ENCODE results near the gene MMP10.
A peak's percentile ranks its signal among the peaks of the same experiment; 100 is the strongest.
"Not testable (repeated sequence)": the region's sequence is repeated elsewhere in the genome, so short reads cannot be mapped to it uniquely, and the experiment has no call there.

Gene MMP10

DNA sequence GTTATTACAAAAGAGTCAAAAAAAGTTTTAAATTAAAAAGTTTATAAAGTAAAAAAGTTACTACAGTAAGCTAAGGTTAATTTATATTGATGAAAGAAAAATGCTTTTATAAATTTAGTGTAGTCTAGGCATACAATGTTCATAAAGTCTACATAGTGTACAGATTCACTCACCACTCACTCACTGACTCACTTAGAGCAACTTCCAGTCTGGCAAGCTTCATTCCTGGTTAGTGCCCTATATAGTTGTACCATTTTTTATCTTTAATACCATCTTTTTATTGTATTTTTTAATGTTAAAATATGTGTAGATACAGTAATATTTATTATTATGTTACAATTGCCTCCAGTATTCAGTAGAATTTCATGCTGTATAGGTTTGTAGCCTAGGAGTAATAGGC lies 2.6 kb upstream of the MMP10 start:
- DNase-seq = no peak

DNA sequence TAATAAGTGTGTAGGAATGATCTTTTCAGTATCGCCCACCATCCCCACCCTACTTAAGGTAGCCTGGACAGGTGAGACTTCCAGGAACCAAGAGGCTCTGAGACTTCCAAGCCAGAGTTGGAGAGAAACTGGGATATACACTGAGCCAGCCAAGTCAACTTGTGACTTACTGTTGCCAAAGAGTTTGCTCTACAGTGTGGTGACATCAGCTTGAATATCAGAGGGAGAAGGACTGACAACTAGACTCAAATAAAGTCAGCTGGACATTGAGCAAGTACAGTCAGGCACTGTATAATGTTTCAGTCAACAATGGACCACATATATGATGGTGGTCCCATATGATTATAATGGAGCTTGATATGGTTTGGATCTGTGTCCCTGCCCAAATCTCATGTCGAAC lies 1.2 kb upstream of the MMP10 start:
- no peak for DNase-seq

DNA sequence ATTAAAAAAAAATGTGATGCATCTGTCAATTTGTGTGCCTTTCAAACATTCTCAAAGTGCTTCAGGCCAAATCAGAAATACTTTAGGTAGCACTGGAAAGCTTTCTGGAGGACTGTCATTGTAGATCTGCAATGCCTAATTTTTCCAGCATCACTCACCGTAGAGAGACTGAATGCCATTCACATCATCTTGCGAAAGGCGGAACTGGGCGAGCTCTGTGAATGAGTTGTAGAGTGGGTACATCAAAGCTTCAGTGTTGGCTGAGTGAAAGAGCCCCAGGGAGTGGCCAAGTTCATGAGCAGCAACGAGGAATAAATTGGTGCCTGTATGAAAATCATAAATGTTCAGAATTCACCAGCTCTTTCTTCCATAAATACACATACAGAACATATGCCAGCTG lies 4.0 kb downstream of the MMP10 start:
- DNase-seq = no peak

DNA sequence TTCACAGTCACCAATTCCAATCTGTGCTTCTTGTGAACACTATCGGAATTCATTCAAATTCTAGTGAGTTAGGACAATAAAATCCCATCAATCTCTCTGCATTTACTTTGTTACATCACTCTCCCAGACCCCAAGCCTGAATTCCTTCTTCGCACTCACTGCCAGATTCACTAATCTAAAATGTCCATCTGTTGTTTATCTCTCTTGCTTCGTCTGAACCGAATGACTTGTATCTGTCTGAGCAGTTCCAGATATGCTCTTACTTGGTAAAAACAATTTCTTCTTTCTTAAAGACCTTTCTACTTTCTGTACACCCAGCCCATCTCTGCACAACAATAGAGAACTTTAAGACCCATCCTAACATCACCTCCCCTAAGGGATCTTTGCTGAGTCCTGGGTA lies 7.0 kb downstream of the MMP10 start:
- no peak for DNase-seq

DNA sequence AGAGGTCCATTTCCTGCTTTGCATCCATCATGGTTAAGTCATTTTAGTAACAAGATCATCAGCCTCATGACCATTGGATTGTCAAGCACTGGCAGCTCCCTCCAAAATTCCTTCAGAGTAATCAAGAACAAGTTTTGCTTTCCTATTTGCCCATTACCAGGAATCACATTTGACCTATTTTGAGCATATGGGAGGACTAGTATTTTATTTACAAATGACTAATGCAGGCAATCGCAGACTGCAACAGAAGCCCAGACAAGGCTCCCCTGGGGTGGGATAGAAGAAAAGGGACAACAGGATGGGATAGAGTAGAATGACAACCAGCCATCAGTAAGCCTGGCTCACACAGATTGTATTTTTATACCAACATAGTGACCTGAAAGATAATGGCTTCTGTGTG lies 9.1 kb downstream of the MMP10 start:
- no peak for DNase-seq

DNA sequence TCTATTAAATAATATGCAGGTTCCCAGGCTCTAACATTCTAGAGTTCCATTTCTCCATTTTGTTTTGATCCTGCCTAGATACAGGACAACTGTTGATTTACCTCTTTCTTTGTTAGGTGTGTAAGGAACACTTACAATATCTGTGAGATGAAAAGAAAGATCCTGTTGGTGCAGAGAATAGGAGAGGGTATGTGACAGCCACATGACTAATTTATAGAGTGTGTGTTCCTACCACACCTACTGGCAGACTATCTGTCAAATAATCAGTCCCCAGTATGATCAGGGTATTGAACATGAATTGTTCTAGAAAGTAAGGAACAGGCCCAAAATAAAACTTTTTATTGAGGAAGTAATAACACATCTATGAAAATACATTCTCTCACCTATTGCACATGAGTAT lies 10.2 kb downstream of the MMP10 start:
- DNase-seq = no peak

DNA sequence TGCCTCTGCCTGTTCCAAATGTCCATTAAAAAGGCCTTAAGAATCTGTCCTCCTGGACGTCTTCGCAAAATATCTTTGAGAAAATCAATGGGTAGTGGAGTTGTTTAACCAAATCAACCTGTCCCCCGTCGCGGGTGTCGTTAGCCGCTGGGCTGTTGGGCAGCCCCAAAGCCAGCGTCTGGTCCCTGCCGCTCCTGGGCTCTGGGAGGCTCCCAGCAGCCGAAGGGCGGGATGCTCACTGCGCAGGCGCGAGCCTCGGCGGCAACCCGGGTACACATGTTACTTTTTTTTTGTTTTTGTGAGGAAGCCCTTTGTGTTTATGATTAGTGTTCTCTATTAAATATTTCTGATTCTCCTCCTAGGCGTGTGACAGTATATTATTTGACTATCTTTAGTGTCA lies 12.6 kb downstream of the MMP10 start:
- no peak for DNase-seq

DNA sequence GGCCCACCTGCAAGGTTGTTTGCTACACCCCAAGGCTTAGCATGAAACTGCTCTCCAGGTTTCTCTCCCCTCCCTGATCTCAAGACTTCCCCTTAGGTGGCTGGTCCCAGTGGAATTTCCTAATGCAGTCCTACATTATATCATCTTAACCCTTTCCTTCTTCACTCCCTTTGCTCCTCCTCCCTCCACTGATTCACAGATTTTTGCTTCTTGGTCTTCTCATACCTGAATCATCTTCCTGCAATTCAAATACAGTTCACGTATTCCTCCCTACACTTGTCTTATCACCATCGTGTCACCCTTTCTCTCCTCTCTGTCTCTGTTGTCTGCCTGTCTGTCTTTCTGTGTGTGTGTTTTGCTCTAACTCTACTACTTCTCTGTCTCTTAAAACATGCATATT lies 17.0 kb downstream of the MMP10 start:
- no peak for DNase-seq

DNA sequence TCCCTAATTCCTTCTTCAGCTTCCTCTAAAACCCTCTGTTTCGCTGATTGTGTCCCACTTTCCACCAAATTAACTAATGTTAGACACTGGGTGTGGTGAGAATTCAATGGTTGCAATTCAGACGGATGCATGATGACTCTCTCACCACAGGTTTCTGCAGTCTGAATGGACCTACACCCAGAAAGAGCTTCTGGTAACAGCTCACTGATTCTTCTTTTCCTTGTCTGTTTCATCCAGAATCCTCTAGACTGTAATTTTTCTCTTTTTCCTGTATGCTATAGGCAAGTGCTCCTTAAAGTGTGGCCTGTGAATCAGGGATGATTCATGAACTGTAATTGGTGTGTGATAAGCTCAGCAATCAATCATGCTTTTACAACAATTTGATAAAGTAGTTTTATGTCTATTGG lies 18.1 kb downstream of the MMP10 start:
- no peak for DNase-seq

DNA sequence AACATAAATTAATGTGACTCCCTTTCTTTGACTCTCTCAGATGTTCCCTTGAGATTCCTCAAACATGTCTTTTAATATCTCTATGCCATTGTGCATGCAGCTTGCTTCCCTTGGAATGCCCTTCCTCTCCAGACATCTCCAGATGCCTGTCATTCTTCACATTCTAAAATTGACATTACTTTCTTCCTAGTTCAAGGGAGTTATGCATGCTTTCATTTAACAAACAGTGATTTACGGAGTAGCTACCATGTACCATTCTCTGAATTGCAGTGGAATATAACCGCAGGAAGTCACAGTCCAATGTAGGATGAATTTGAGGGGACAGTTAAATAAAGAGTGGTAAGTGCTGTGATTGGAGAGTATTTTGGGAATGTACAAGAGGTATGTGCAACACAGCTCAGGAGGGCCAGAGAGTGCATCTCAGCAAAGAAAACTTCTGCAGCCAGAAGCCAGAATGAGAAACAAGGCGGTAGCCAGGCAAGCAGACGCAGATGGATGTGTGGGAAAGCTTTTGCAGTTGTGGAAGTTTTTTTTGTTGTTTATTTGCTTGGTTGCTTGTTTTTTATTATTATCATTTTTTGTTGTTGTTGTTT lies 18.7 kb downstream of the MMP10 start:
- no peak for DNase-seq

DNA sequence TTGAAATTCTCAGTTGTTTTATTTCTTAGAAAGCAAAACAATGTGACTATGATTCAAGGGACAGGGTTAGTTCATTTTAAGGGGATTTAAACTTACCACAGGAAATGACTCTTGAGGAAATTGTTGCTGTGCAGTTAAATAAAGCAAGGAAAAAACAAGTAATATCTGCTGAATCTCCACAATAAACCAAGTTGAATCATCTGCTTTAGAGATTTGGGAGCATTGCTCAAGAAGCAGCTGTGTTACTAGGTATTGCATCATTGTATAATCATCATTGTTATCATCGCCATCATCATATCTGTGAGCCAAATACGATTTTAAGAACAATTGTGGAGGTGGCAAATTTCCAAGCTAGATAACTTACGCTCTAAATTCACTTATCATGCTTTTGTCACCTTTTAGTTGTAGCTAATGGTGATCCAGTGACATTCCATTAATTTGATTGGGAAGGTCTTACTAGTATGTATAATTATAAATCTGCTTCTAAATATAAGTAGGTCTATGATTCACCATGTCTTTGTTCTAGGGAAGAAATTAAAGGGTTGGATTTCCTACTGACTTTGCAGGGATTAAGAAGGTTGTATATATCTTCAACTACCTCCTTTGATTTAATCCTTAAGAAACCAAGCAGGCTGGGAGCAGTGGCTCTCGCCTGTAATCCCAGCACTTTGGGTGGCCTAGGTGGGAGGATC lies 19.9 kb downstream of the MMP10 start:
- DNase-seq = no peak

DNA sequence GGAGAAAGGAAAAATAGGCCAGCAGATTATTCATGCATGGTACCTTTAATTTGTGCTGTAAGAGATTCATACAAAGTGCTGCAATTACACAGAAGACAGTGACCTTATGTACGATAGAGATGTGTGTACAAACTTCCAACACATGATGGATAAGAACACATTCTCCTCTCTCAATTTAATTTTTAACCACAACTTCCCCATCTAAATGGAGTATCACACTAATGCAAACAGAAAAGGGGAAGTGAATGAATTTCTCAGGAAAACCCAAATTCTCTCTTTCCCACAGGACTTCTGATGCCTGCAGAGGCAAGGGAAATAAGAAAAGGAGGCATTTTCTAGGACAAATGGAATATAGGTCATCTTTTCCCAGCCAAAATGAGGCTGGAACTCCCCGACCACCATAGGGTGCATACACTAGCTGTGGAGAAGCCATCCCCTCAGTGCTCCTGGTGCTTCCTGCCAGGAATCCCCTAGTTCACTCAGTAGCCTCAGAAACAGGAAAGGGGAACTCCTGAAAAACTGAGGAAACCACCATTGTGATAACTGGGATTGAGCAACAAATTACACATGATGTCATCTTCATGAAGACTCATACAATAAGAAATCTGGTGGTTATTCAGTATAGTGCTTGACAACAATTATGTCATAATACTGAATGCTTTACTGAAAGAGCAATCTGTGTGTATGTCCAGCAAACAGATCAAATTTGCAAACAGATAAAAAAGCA lies 22.4 kb downstream of the MMP10 start:
- no peak for DNase-seq

DNA sequence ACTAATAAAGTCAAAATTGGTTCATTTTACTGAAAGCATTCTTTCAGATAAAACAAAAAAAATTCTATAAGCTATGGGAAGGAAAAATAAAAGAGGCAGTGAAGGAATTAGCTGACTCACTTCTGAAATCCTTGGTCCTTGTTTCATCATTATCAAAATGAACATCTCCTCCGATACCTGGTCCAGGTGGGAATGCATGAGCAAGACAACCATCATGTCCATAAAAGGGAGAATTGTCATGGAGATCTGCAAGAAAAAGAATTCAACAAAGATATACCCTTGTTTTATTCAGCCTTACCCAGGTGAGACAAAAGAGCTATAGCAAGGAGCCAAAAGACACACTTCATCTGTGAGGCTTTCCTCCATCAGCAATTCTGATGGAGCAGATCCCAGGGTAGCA lies 27.2 kb downstream of the MMP10 start:
- DNase-seq = no peak

DNA sequence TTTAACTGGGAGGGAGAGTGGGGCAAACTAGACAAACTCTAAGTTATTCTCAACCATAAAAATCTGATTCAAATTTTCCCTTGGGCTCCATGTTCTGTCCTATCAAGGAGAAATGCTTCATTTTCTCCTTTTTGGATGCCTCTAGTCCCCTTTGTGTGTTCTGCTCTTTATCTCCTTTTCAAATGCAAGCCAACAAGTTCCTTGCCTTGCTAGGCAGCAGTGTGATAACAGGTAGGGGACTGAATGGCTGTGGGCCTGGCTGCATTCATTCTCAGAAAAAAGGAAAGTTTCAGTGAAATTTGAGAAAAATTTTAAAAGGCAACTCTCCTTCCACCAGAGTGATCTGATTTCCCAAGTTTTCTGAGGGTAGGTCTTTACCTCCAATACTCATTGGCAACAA lies 28.8 kb downstream of the MMP10 start:
- DNase-seq = no peak

DNA sequence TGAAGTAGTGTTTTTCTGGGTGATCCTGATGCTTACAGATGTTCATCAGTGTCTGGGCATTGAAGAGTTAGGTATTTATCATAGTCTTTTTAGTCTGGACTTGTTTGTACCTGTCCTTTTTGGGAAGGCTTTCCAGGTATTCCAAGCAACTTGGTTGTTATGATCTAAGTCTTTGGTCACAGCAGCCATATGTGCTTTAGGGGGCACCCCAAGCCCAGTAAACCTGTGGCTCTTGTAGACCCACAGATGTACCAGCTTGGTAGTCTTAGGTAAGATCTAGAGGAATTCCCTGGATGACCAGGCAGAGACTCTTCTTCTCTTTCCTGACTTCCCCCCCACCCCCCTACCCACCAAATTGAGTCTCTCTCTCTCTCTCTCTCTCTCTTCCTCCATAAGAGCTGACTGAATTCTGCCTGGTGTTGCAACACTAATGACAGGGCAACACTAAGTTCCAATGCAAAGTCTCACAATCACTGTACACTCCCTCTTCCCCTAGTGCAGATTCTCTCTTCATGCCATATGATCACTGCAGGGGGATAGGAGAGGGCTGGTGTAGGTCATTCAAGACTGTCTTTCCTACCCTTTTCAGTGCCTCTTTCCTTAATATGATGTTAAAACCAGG lies 31.2 kb downstream of the MMP10 start:
- DNase-seq = no peak

DNA sequence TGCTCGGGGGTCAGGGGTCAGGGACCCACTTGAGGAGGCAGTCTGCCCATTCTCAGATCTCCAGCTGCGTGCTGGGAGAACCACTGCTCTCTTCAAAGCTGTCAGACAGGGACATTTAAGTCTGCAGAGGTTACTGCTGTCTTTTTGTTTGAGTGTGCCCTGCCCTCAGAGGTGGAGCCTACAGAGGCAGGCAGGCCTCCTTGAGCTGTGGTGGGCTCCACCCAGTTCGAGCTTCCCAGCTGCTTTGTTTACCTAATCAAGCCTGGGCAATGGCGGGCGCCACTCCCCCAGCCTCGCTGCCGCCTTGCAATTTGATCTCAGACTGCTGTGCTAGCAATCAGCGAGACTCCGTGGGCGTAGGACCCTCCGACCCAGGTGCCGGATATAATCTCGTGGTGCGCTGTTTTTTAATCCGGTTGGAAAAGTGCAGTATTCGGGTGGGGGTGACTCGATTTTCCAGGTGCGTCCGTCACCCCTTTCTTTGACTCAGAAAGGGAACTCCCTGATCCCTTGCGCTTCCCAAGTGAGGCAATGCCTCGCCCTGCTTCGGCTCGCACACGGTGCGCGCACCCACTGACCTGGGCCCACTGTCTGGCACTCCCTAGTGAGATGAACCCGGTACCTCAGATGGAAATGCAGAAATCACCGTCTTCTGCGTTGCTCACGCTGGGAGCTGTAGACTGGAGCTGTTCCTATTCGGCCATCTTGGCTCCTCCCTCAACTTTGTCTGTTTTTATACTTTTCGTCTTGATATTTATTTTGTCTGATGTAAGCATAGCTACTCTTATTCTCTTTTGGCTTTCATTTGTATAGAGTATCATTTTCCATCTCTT lies 33.5 kb downstream of the MMP10 start:
- DNase-seq = not testable (repeated sequence)

DNA sequence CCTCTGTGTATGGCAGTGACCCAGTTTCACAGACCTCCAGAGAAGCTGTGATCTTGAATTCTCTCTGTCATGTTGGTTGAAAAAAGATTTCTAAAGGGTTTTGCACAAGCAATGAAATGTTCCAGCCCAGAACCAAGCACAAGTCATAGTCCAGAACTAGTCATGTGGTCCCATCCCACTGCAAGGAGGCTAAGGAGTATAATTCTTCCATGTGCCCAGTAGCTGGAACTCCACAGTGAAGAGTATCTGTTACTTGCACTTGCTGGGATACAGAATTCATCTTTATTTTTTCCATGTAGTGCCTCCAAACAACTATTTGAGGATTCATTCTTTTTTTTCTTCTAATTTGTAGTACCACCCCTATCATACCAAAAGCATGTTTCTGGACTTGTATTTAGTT lies 45.8 kb downstream of the MMP10 start:
- DNase-seq = no peak

DNA sequence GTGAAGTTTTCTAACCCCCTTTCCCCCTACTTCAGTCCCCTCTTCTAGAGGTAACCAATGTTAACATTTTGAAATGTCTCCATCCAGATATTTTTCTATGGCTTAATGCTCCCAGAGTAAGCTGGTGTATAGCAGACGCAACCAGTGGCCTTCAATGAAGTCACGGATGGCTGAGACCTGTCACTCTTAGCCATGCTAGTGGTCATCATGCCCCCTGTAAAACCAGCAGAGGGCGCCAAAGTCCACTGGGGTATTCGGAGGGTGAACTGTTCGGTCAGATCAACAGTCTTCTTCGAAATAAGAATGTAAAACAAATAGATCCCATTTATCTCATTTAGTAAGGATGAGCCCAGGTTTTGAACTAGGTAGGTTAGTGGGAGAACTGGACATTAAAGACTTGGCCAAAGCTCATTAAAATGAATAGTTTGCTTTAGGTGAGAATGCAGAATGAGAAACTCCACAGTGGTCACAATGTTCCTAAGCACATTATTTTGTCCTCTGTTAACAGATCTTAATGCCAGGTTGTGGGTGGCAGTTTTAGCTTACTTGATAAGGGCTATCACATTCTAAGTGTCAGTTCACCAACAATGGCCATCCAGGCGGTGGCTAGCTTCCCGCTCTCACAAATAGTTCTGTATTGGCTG lies 47.1 kb downstream of the MMP10 start:
- DNase-seq = peak; percentile 48

DNA sequence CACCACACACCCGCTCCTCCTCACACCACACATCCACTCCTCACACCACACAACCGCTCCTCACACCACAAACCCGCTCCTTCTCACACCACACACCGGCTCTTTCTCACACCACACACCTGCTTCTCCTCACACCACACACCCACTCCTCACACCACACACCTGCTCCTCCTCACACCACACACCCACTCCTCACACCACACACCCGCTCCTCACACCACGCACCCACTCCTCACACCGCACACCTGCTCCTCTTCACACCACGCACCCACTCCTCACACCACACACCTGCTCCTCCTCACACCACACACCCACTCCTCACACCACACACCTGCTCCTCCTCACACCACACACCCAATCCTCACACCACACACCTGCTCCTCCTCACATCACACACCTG lies 49.5 kb downstream of the MMP10 start:
- not testable (repeated sequence) for DNase-seq

DNA sequence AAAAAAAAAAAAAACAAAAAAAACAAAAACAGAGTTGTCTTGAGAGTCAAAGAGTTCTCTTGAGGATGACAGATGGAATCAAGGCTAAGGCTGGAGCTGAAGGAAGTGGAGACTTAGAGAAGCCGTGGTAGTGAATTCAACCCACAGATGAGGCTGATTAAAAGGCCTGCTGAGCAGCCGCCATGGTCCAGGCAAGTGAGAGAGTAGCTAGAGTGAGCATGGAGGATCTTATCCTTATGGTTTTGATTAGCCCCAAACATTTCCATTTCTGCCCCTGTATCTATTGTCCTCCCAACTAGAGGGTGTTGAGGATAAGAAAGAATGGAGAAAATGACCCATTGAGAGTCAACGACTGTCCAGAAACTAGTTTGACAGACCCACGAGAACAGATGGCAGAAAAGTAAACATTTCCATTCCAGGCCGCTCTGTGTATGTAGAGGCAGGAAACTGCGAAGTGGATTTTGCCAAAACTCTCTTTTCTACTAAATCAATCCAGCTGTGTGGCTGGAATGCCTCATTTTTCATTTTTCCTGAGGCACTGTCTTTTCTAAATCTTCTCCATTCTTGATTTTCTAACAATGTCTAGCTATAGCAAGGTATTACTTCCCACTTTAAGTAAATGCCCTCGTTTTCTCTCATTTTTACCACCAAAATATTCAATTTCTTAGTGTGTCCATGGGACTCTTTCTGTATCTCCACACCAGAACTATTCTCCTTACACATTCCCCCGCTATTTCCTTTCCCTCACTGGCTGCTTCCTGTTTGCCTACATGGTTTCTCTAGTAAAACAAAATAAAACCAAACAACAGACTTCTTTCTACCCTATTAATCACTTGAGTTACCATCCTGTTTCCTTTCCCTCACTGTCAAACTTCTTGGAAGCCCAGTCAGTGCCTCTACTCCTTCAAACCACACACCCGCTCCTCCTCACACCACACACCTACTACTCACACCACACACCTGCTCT lies 50.3 kb downstream of the MMP10 start:
- no peak for DNase-seq

DNA sequence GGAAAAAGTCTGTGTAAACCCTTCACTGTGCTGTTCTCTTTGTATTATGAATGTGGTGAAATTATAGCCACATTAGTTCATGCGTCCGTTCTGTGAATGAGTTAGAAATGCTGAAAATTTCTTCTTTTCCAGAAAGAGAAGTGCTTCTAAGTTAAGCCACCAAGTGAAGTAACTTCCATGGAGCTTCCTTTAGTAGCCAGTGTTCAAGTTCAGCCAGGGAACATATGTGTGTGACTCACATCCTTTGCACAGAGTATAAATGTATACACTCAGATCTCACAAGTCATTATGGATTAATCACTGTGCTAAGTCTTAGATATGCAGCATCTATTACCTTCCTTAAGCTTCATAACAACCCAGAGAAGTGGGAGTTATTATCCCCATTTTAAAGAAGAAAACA lies 52.5 kb downstream of the MMP10 start:
- no peak for DNase-seq
